ENCODE measurements around the gene AGA.

The AGA gene

GRCh38 chr4:177441803-177442622, at the start of gene AGA:
Gene AGA, minus strand, starts transcription at chr4:177442437. Its CDS starts 62 bp downstream, at chr4:177442375.
- no peak for TF ChIP-seq CTCF (IDR thresholded peaks at IDR 0.05)

DNA sequence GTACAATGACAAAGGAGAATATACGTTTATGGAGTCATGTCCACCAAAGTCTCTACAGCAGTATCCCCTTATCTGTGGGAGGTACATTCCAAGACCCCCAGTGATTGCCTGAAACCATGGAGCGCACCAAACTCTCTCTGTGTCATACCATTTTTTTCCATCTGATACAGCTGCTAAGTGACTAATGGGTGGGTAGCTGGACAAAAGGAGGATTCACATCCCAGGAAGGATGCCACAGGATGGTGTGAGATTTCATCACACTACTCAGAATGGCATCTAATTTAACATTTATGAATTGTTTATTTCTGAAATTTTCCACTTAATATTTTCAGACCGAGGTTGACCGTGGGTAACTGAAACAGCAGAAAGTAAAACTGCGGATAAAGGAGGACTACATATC, 49.8 kb upstream of the AGA start:
- TF ChIP-seq CTCF (IDR thresholded peaks at IDR 0.05), result no peak

DNA sequence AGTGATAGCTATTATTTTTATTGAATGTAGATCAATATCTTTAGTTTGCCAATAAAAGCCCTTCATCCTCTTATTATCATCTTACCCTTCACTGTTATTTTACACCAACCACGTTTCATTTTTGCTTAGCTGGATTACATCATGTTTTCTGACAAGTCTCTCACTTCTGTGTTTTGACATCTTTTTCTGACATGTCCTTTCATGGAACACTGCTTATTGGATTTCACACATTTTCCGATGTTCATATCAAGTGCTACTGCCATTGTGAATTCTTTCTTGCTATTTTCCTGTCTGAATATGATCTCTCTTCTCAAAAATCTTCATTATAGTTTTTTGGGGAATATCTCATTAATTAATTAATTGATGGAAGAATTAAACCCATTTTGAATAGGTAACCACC, 48.5 kb upstream of the AGA start:
- no peak for TF ChIP-seq CTCF (IDR thresholded peaks at IDR 0.05)

DNA sequence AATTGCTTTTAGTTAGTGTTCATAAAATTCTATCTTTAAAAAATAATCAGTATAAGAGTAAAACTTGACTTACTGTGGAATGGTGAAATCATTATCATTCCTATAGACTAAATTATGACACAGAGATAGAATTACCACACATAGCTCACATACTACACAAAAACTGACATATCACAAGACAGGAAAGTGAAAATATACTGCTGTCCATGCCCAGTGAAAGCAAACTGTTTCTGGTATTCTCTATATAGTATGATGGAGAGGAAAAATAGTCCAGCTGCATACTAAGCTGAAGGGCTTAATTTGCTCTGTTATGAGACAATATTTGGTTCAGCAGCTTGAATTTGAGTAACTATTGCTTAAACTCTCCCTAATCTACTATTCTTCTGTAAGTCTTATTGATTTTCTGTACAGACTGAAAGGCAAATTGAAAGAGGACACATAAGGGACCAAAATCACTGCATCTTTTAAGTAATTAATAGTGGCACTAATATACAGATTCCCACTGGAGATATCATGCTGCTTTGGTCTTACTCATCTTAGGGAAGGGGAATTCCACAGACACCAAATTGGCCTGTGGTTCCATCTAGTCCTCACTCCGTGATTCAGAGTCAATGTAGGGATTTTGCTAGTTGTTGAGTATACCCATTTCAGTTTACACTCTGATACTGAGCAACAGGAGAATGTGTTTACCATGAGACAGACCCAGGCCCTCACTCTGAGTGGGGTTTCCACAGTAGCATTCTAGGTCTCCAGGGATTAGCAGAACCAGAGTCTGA, 47.4 kb upstream of the AGA start:
- no peak for TF ChIP-seq CTCF (IDR thresholded peaks at IDR 0.05)

- no peak for TF ChIP-seq CTCF (IDR thresholded peaks at IDR 0.05)
Measured at GRCh38 chr4:177487977-177488376, 45.7 kb upstream of the AGA start.

- no peak for TF ChIP-seq CTCF (IDR thresholded peaks at IDR 0.05)
Measured at GRCh38 chr4:177485528-177485927, 43.3 kb upstream of the AGA start.

DNA sequence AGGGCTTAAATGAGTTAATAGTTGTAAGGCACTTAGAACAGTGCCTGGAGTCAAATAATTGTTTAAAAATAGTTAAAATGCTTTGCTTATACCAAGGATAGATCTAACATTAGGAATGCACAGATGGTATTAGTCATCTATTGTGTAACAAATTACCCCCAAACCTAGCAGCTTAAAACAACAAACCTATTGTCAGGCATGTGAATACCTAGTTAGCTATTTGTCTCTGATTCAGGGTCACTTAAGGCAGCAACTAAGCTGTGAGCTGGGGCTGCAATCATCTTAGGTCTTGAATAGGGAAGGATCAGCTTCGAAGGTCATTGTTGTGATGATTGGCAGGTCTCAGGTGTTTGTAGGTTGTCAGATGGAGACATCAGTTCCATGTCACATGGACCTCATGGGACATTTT, 42.4 kb upstream of the AGA start:
- no peak for TF ChIP-seq CTCF (IDR thresholded peaks at IDR 0.05)
